Measurements from ENCODE around the gene ITGB6.

DNA sequence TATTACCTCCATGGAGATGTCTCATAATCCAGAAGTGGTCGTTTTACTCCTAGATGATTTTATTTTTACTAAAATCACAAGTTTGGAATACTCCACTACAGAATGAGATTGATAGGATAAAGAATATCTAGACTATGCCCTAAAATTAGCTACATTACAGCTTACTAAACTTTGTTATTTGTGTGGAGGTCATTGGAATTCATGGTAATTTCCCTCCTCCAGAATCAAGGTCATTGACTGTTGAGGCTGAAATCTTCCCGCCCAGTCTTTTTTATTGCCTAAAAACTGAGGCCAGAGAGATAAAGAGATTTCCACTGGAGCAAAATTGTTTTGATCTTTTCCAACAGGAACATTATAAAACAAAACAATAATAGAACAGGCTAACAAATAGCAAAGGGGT is 35.0 kb downstream of the ITGB6 start:
- TF ChIP-seq, protein P1, sequence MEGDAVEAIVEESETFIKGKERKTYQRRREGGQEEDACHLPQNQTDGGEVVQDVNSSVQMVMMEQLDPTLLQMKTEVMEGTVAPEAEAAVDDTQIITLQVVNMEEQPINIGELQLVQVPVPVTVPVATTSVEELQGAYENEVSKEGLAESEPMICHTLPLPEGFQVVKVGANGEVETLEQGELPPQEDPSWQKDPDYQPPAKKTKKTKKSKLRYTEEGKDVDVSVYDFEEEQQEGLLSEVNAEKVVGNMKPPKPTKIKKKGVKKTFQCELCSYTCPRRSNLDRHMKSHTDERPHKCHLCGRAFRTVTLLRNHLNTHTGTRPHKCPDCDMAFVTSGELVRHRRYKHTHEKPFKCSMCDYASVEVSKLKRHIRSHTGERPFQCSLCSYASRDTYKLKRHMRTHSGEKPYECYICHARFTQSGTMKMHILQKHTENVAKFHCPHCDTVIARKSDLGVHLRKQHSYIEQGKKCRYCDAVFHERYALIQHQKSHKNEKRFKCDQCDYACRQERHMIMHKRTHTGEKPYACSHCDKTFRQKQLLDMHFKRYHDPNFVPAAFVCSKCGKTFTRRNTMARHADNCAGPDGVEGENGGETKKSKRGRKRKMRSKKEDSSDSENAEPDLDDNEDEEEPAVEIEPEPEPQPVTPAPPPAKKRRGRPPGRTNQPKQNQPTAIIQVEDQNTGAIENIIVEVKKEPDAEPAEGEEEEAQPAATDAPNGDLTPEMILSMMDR (IDR thresholded peaks at IDR 0.05; ENCODE audit: low read depth, low read length, poor library complexity, severe bottlenecking): no peak
- TF ChIP-seq EZH2phosphoT487 (IDR thresholded peaks at IDR 0.05; ENCODE audit: borderline replicate concordance, low read length): no peak

Measured in DOHH2 (cell line).